Stimulated activated CD8-positive, alpha-beta memory T cell treated with anti-CD3 and anti-CD28 coated beads, Interleukin-7, amount 100 ng/mL, for 24 hours (primary cell): ENCODE data around the gene RPN2.
"Not testable (repeated sequence)": the region's sequence is repeated elsewhere in the genome, so short reads cannot be mapped to it uniquely, and the experiment has no call there.

ENCODE experiments used
- DNase-seq: peaks from one replicate; pipeline ENCODE4 v3.0.0-alpha.2; 2020; ENCODE audit warnings: low read depth

RPN2 gene

GRCh38 chr20:37178839-37179682, at the start of gene RPN2, which contains the start of gene MROH8:
Gene RPN2 (plus strand): TSS chr20:37179330. CDS start chr20:37179357, 27 bp downstream.
Gene MROH8 (minus strand): TSS chr20:37179548.
- DNase-seq: peak; percentile 94

GRCh38 chr20:37131486-37131885, 47.6 kb upstream of the RPN2 start:
- no peak for DNase-seq

- DNase-seq: no peak
Observed at GRCh38 chr20:37133952-37134351, 45.2 kb upstream of the RPN2 start.

GRCh38 chr20:37137547-37137946, 41.6 kb upstream of the RPN2 start:
- DNase-seq: no peak

GRCh38 chr20:37142708-37143107, 36.4 kb upstream of the RPN2 start:
- DNase-seq: no peak

GRCh38 chr20:37144856-37145404, 34.2 kb upstream of the RPN2 start:
- no peak for DNase-seq

GRCh38 chr20:37147250-37147649, 31.9 kb upstream of the RPN2 start:
- DNase-seq: no peak

GRCh38 chr20:37150864-37151263, 28.3 kb upstream of the RPN2 start:
- not testable (repeated sequence) for DNase-seq

GRCh38 chr20:37151529-37151928, 27.6 kb upstream of the RPN2 start:
- DNase-seq: no peak

GRCh38 chr20:37152284-37152683, 26.8 kb upstream of the RPN2 start:
- no peak for DNase-seq

- DNase-seq: no peak
Observed at GRCh38 chr20:37154684-37155298, 24.3 kb upstream of the RPN2 start.

GRCh38 chr20:37155987-37156386, 23.1 kb upstream of the RPN2 start:
- no peak for DNase-seq

- no peak for DNase-seq
Observed at GRCh38 chr20:37158248-37158647, 20.9 kb upstream of the RPN2 start.

- no peak for DNase-seq
Observed at GRCh38 chr20:37160683-37161082, 18.4 kb upstream of the RPN2 start.

GRCh38 chr20:37161830-37162549, 17.1 kb upstream of the RPN2 start:
- no peak for DNase-seq

- DNase-seq: no peak
Observed at GRCh38 chr20:37162646-37163045, 16.5 kb upstream of the RPN2 start.

- no peak for DNase-seq
Observed at GRCh38 chr20:37163832-37164554, 15.1 kb upstream of the RPN2 start.

GRCh38 chr20:37165031-37165430, 14.1 kb upstream of the RPN2 start:
- DNase-seq: no peak

- no peak for DNase-seq
Observed at GRCh38 chr20:37166867-37167266, 12.3 kb upstream of the RPN2 start.

GRCh38 chr20:37172836-37173235, 6.3 kb upstream of the RPN2 start:
- no peak for DNase-seq

GRCh38 chr20:37179683-37180524, 774 bp downstream of the RPN2 start:
- DNase-seq: no peak
